Measurements from ENCODE around the gene RUNDC3A. TPM values are rescaled to one million over a fixed set of nuclear protein-coding genes. Genes with fewer than 3 reads are reported as not detected.
"Not testable (repeated sequence)": the region's sequence is repeated elsewhere in the genome, so short reads cannot be mapped to it uniquely, and the experiment has no call there.

RUNDC3A gene
- total and polyA plus RNA-seq, 2 of the 8 experiments (the other 6 are each of a cell fraction or from before 2014, with no cell fraction given): 6.4 to 13.8 TPM

GRCh38 chr17:44347206-44348055, 39.0 kb downstream of the RUNDC3A start:
- H3K79me1 ChIP-seq (ENCODE audit: low read depth, low read length); POLR2A ChIA-PET (ENCODE audit: partially characterized antibody); H3K23me2 ChIP-seq (ENCODE audit: low read depth, low read length); H4K5ac ChIP-seq (ENCODE audit: insufficient read length, low read depth, low read length); H3K27ac ChIP-seq (ENCODE audit: low read depth, low read length); H4K8ac ChIP-seq (ENCODE audit: extremely low read depth, insufficient read depth, low read length); H3K4me2 ChIP-seq (ENCODE audit: insufficient read depth in 1 of 2, low read depth in 2 of 2, low read length in 2 of 2); H3K4me3 ChIP-seq (ENCODE audit: extremely low read depth in 1 of 4, insufficient read depth in 2 of 4, low read depth in 3 of 4, low read length in 4 of 4); H3K9me3 ChIP-seq (ENCODE audit: insufficient read depth in 2 of 2, low read depth in 1 of 2, low read length in 1 of 2); H3K4me1 ChIP-seq (replicated peaks in 1 of 4; ENCODE audit: control insufficient read depth in 3 of 4, insufficient read depth in 4 of 4, low read length in 3 of 4); H2BK5ac ChIP-seq (ENCODE audit: low read depth, low read length); H3K14ac ChIP-seq (ENCODE audit: insufficient read length); H2BK12ac ChIP-seq (ENCODE audit: low read depth, low read length); H2AK5ac ChIP-seq (ENCODE audit: low read depth, low read length); H3K36me3 ChIP-seq (ENCODE audit: control insufficient read depth in 2 of 4, insufficient read depth in 4 of 4, low read length in 3 of 4); H3K56ac ChIP-seq (replicated peaks; ENCODE audit: insufficient read length, low read depth, low read length); H3K4ac ChIP-seq (replicated peaks; ENCODE audit: insufficient read length, low read depth, low read length); DNase-seq (ENCODE audit: low read depth in 1 of 2, low spot score in 2 of 2); H3K23ac ChIP-seq (ENCODE audit: insufficient read length); H2BK120ac ChIP-seq (replicated peaks; ENCODE audit: low read depth, low read length); H3K18ac ChIP-seq (ENCODE audit: extremely low read depth, low read length); H2BK20ac ChIP-seq (ENCODE audit: low read length); H3K9ac ChIP-seq (replicated peaks in 1 of 4; ENCODE audit: extremely low read depth in 1 of 4, low read depth in 3 of 4, low read length in 3 of 4); FAIRE-seq; H2BK15ac ChIP-seq (ENCODE audit: low read length); H3K27me3 ChIP-seq (replicated peaks in 1 of 4; ENCODE audit: control insufficient read depth in 3 of 4, extremely low read depth in 1 of 4, insufficient read depth in 3 of 4, low read length in 3 of 4); H2AFZ ChIP-seq (ENCODE audit: low read length); H3K79me2 ChIP-seq (ENCODE audit: control insufficient read depth in 1 of 2, insufficient read depth in 2 of 2, low read length in 2 of 2); H4K91ac ChIP-seq (replicated peaks; ENCODE audit: insufficient read length, low read length): not testable (repeated sequence)
- peaks cover 4 to 18% of the 10 kb centered on the region in 2 experiments for H4K20me1 ChIP-seq (replicated peaks in 1 of 2; ENCODE audit: control insufficient read depth in 1 of 2, insufficient read depth in 2 of 2, low read length in 2 of 2)
- CTCF ChIA-PET (ENCODE audit: partially characterized antibody): interaction anchor here (0.6 to 1.6 kb wide), 8 partner anchors 15 to 276 kb away, joined by 3 to 8 read pairs (median 4); no protein-coding TSS in a partner anchor
- 88% methylated on average over 14 of the region's 18 CpGs; no CpG with 5 or more reads in 1 of the 2 experiments for WGBS, 2 experiments (ENCODE audit: extremely low coverage in 1 of 2, insufficient coverage in 1 of 2, insufficient read length in 1 of 2, insufficient replicate concordance in 2 of 2, low coverage in 1 of 2, low lambda C conversion rate in 2 of 2, missing lambda C conversion rate in 1 of 2)
